ENCODE results near the gene PAEP. TPM values are rescaled to one million over a fixed set of nuclear protein-coding genes. Genes with fewer than 3 reads are reported as not detected.
"Not testable (repeated sequence)": the region's sequence is repeated elsewhere in the genome, so short reads cannot be mapped to it uniquely, and the experiment has no call there.

PAEP gene
- total RNA-seq = not detected in 2 replicates

GRCh38 chr9:135561391-135562234 lies at the start of gene PAEP:
Gene PAEP, plus strand, starts transcription at chr9:135561756.
- H3K27ac ChIP-seq (ENCODE audit: low read depth, low read length) = no peak within 1 kb of the TSS

GRCh38 chr9:135512241-135512603 lies 49.3 kb upstream of the PAEP start:
- H3K36me3 ChIP-seq (ENCODE audit: insufficient read depth, low read length) = no peaks in the 10 kb centered on the region
- peaks cover 3% of the 10 kb centered on the region for H3K4me1 ChIP-seq (ENCODE audit: insufficient read depth, low read length)
- no peak overlapping the region for H2AFZ ChIP-seq (ENCODE audit: low read length)

More at GRCh38 chr9:135561391-135562234, at the start of gene PAEP:
- H3K27me3 ChIP-seq (ENCODE audit: insufficient read depth, low read length) = no peaks in the 10 kb centered on the region
- H2AFZ ChIP-seq (ENCODE audit: low read length) = no peak within 1 kb of the TSS
- no peaks in the 10 kb centered on the region for H4K20me1 ChIP-seq (ENCODE audit: insufficient read depth, low read length)
- no peaks in the 10 kb centered on the region for H3K4me1 ChIP-seq (ENCODE audit: insufficient read depth, low read length)
- DNase-seq (ENCODE audit: insufficient read length, low spot score, missing footprints) = no peak
- no peaks in the 10 kb centered on the region for H3K9me3 ChIP-seq (ENCODE audit: low read depth, low read length)
- no peak within 1 kb of the TSS for H3K4me3 ChIP-seq (ENCODE audit: insufficient read depth, low read length)
- H3K79me2 ChIP-seq (ENCODE audit: insufficient read depth, low read length) = no peaks in the 10 kb centered on the region
- no peak for TF ChIP-seq CTCF (IDR thresholded peaks at IDR 0.05; ENCODE audit: extremely low read depth, low read depth, low read length)
- H3K4me2 ChIP-seq (ENCODE audit: insufficient read depth, low read length) = no peak within 1 kb of the TSS
- no peaks in the 10 kb centered on the region for H3K36me3 ChIP-seq (ENCODE audit: insufficient read depth, low read length)

GRCh38 chr9:135512904-135513303 lies 48.7 kb upstream of the PAEP start:
- H3K27me3 ChIP-seq (ENCODE audit: insufficient read depth, low read length) = no peaks in the 10 kb centered on the region
- H3K79me2 ChIP-seq (ENCODE audit: insufficient read depth, low read length) = no peaks in the 10 kb centered on the region
- no peak overlapping the region for H3K27ac ChIP-seq (ENCODE audit: low read depth, low read length)
- H4K20me1 ChIP-seq (ENCODE audit: insufficient read depth, low read length) = no peaks in the 10 kb centered on the region
- peaks cover 3% of the 10 kb centered on the region for H3K4me1 ChIP-seq (ENCODE audit: insufficient read depth, low read length)
- no peak for TF ChIP-seq CTCF (IDR thresholded peaks at IDR 0.05; ENCODE audit: extremely low read depth, low read depth, low read length)
- no peaks in the 10 kb centered on the region for H3K9me3 ChIP-seq (ENCODE audit: low read depth, low read length)
- peak; percentile 73 for DNase-seq (ENCODE audit: insufficient read length, low spot score, missing footprints)
- no peak overlapping the region for H2AFZ ChIP-seq (ENCODE audit: low read length)
- H3K4me3 ChIP-seq (ENCODE audit: insufficient read depth, low read length) = no peak overlapping the region
- H3K4me2 ChIP-seq (ENCODE audit: insufficient read depth, low read length) = no peak overlapping the region
- H3K36me3 ChIP-seq (ENCODE audit: insufficient read depth, low read length) = no peaks in the 10 kb centered on the region

More at GRCh38 chr9:135512241-135512603, 49.3 kb upstream of the PAEP start:
- Histone ChIP-seq H3K27ac (ENCODE audit: low read depth, low read length) (no peak overlapping the region), H4K20me1 (ENCODE audit: insufficient read depth, low read length) (no peaks in the 10 kb centered on the region), H3K9me3 (ENCODE audit: low read depth, low read length) (no peaks in the 10 kb centered on the region), H3K27me3 (ENCODE audit: insufficient read depth, low read length) (no peaks in the 10 kb centered on the region), H3K4me2 (ENCODE audit: insufficient read depth, low read length) (no peak overlapping the region), H3K4me3 (ENCODE audit: insufficient read depth, low read length) (no peak overlapping the region), H3K79me2 (ENCODE audit: insufficient read depth, low read length) (no peaks in the 10 kb centered on the region)
- peak; percentile 43 for DNase-seq (ENCODE audit: insufficient read length, low spot score, missing footprints)
- TF ChIP-seq CTCF (IDR thresholded peaks at IDR 0.05; ENCODE audit: extremely low read depth, low read depth, low read length) = no peak

GRCh38 chr9:135513351-135513846 lies 48.2 kb upstream of the PAEP start:
- peak; percentile 5 for DNase-seq (ENCODE audit: insufficient read length, low spot score, missing footprints)
- no peak overlapping the region for H3K4me3 ChIP-seq (ENCODE audit: insufficient read depth, low read length)
- H3K27ac ChIP-seq (ENCODE audit: low read depth, low read length) = no peak overlapping the region
- H3K4me2 ChIP-seq (ENCODE audit: insufficient read depth, low read length) = no peak overlapping the region
- H2AFZ ChIP-seq (ENCODE audit: low read length) = no peak overlapping the region
- no peaks in the 10 kb centered on the region for H3K36me3 ChIP-seq (ENCODE audit: insufficient read depth, low read length)
- no peaks in the 10 kb centered on the region for H4K20me1 ChIP-seq (ENCODE audit: insufficient read depth, low read length)
- no peak for TF ChIP-seq CTCF (IDR thresholded peaks at IDR 0.05; ENCODE audit: extremely low read depth, low read depth, low read length)
- H3K79me2 ChIP-seq (ENCODE audit: insufficient read depth, low read length) = no peaks in the 10 kb centered on the region
- H3K9me3 ChIP-seq (ENCODE audit: low read depth, low read length) = no peaks in the 10 kb centered on the region
- H3K4me1 ChIP-seq (ENCODE audit: insufficient read depth, low read length) = peaks cover 3% of the 10 kb centered on the region
- H3K27me3 ChIP-seq (ENCODE audit: insufficient read depth, low read length) = no peaks in the 10 kb centered on the region

GRCh38 chr9:135513906-135514305 lies 47.6 kb upstream of the PAEP start:
- not testable (repeated sequence) for H4K20me1 ChIP-seq (ENCODE audit: insufficient read depth, low read length); H3K4me3 ChIP-seq (ENCODE audit: insufficient read depth, low read length); H3K9me3 ChIP-seq (ENCODE audit: low read depth, low read length); H3K27ac ChIP-seq (ENCODE audit: low read depth, low read length); H3K36me3 ChIP-seq (ENCODE audit: insufficient read depth, low read length); H3K4me2 ChIP-seq (ENCODE audit: insufficient read depth, low read length); H3K79me2 ChIP-seq (ENCODE audit: insufficient read depth, low read length); H3K27me3 ChIP-seq (ENCODE audit: insufficient read depth, low read length); DNase-seq (ENCODE audit: insufficient read length, low spot score, missing footprints); H2AFZ ChIP-seq (ENCODE audit: low read length); H3K4me1 ChIP-seq (ENCODE audit: insufficient read depth, low read length)

All from osteoblast (primary cell).